GM12878 (cell line): ENCODE data around the gene FAM171A1. TPM values are rescaled to one million over a fixed set of nuclear protein-coding genes. Genes with fewer than 3 reads are reported as not detected.
A peak's percentile ranks its signal among the peaks of the same experiment; 100 is the strongest.

Experiments
- ATAC-seq: fragments of 200-7000 bp; cut with Tn5 transposase; 3 replicates; pipeline ENCODE4 v1.9.1; 2020; ENCODE audit warnings: mild to moderate bottlenecking, moderate library complexity
- BruUV-seq: library from RNA; stranded (reverse); fragments of 400-500 nt; replicated peaks from 2 replicates; lab custom pipeline; 2021; lab: Mats Ljungman, UMichigan
- CTCF ChIA-PET: fragments of 300-600 bp; sonication (Branson Sonifier 250); formaldehyde crosslinking; extraction: SDS; loops from one replicate; lab custom pipeline; 2021; ENCODE audit warnings: inconsistent platforms; lab: Yijun Ruan, JAX
- POLR2A ChIA-PET: fragments of 350-600 bp; formaldehyde crosslinking; extraction: SDS; loops from one replicate; lab custom pipeline; 2021; ENCODE audit warnings: inconsistent platforms; lab: Charles Lee
- RAD21 ChIA-PET: fragments of 300-600 bp; sonication (Branson Sonifier 250); formaldehyde crosslinking; loops from one replicate; lab custom pipeline; 2023; ENCODE audit warnings: antibody characterized with exemption; ENCODE audit not compliant: unreplicated experiment; lab: Charles Lee
- SMC1A ChIA-PET: fragments of 300-600 bp; sonication (Branson Sonifier 250); formaldehyde crosslinking; loops from one replicate; lab custom pipeline; 2023; ENCODE audit not compliant: unreplicated experiment, uncharacterized antibody; lab: Charles Lee
- DNase-seq: peaks from one replicate; pipeline ENCODE4 v3.0.0-alpha.2; 2011; ENCODE audit warnings: low read depth, low spot score
- FAIRE-seq: peaks from 3 replicates; lab custom pipeline; 2011; peaks lifted over from hg19 to GRCh38; lab: Jason Lieb, UNC
- H2AFZ ChIP-seq: 2 replicates; pipeline ENCODE4 v1.6.0; 2011; ENCODE audit warnings: low read depth, low read length, control low read depth; ENCODE audit not compliant: control insufficient read depth
- H3K27ac ChIP-seq: 2 replicates; pipeline ENCODE4 v1.5.1; 2011; ENCODE audit warnings: control low read depth; ENCODE audit not compliant: control insufficient read depth, insufficient read depth
- H3K27me3 ChIP-seq, 2 experiments: replicated peaks in 1 of 2; 2 replicates each; pipeline versions ENCODE4 v1.6.0 to v1.6.1; 2011; ENCODE audit warnings: low read length in 1 of 2; ENCODE audit not compliant: control insufficient read depth in 2 of 2, insufficient read depth in 2 of 2
- H3K36me3 ChIP-seq, 2 experiments: 2 replicates each; pipeline ENCODE4 v1.5.1; 2011; ENCODE audit warnings: low read length in 1 of 2; ENCODE audit not compliant: control insufficient read depth in 2 of 2, insufficient read depth in 2 of 2
- H3K4me1 ChIP-seq: 2 replicates; pipeline ENCODE4 v1.6.1; 2011; ENCODE audit warnings: mild to moderate bottlenecking, low read length, moderate library complexity, mixed read lengths; ENCODE audit not compliant: control insufficient read depth, insufficient read depth
- H3K4me2 ChIP-seq: 2 replicates; pipeline ENCODE4 v1.6.0; 2011; ENCODE audit warnings: control low read depth; ENCODE audit not compliant: control insufficient read depth, insufficient read depth
- H3K4me3 ChIP-seq: fragments of 200-600 bp; sonication (generic); 2 replicates; pipeline ENCODE4 v1.5.1; 2016
- H3K79me2 ChIP-seq: 2 replicates; pipeline ENCODE4 v1.6.0; 2011; ENCODE audit warnings: low read length; ENCODE audit not compliant: control insufficient read depth, insufficient read depth
- H3K9ac ChIP-seq: 2 replicates; pipeline ENCODE4 v1.8.0; 2011; ENCODE audit warnings: low read length, control low read depth, mixed read lengths; ENCODE audit not compliant: control insufficient read depth, insufficient read depth
- H3K9me3 ChIP-seq: replicated peaks from 3 replicates; pipeline ENCODE4 v1.5.1; 2011; ENCODE audit warnings: mild to moderate bottlenecking, low read length; ENCODE audit not compliant: control insufficient read depth, insufficient read depth
- H4K20me1 ChIP-seq: 2 replicates; pipeline ENCODE4 v1.6.0; 2011; ENCODE audit not compliant: control insufficient read depth, insufficient read depth
- GABPA ChIP-seq: IDR thresholded peaks from 2 replicates; pipeline ENCODE4 v1.6.1; 2014; ENCODE audit warnings: antibody characterized with exemption, low read depth, mild to moderate bottlenecking, inconsistent platforms
- GATAD2B ChIP-seq: fragments of 450-650 bp; conservative IDR thresholded peaks from 2 replicates; pipeline ENCODE4 v1.6.1; 2017; ENCODE audit warnings: low read depth, mild to moderate bottlenecking, moderate library complexity
- JUNB ChIP-seq: IDR thresholded peaks from 2 replicates; pipeline ENCODE4 v1.6.1; 2016; ENCODE audit warnings: antibody characterized with exemption, mild to moderate bottlenecking
- NBN ChIP-seq: fragments of 450-650 bp; IDR thresholded peaks from 2 replicates; pipeline ENCODE4 v1.6.1; 2016
- PKNOX1 ChIP-seq: fragments of 450-650 bp; IDR thresholded peaks from 2 replicates; pipeline ENCODE4 v1.6.1; 2016; ENCODE audit warnings: mild to moderate bottlenecking
- RUNX3 ChIP-seq: IDR thresholded peaks from 2 replicates; pipeline ENCODE4 v1.6.1; 2012; ENCODE audit warnings: low read length, inconsistent platforms
- SMAD5 ChIP-seq: IDR thresholded peaks from 2 replicates; pipeline ENCODE4 v1.6.1; 2016; ENCODE audit warnings: antibody characterized with exemption, low read depth
- SMC3 ChIP-seq: IDR thresholded peaks from 2 replicates; pipeline ENCODE4 v1.6.1; 2011; ENCODE audit warnings: low read length, improper control_type of control experiment, borderline replicate concordance
- WGBS: methylation state at CpG from one replicate; pipeline ENCODE4 v1.1.6; 2016; ENCODE audit warnings: low lambda C conversion rate; ENCODE audit not compliant: insufficient replicate concordance, insufficient coverage; ENCODE audit errors: missing lambda C conversion rate; 5-methylcytosine and 5-hydroxymethylcytosine counted together
- in situ Hi-C: fragments of 300-500 bp; cut with MboI; formaldehyde crosslinking; loops from 9 replicates; pipeline ENCODE4 v1.14.3; 2018; ENCODE audit warnings: mixed read lengths
- intact Hi-C: fragments of 100-400 bp; cut with micrococcal nuclease; formaldehyde crosslinking; loops from one replicate; pipeline ENCODE4 v1.14.2; 2022; ENCODE audit not compliant: unreplicated experiment
- polyA plus RNA-seq, 11 experiments: library from polyadenylated mRNA; depleted of rRNA in 4 of 11; unstranded in 6 of 11; stranded (reverse) in 5 of 11; fragments of >200 nt; fragmentation: Nextera tagmentation in 4 of 11; fragmentation: Illumina TruSeq in 1 of 11; extraction: Ambion mirVana in 4 of 11; extraction: Trizol in 1 of 11; gene quantifications; 1 replicate in 1 of 11; 2 replicates in 10 of 11; pipeline versions ENCODE4 v1.2.1 to v1.2.3, GENCODE V29; 2011 to 2016; ENCODE audit warnings: inconsistent platforms in 2 of 11, missing spikeins in 2 of 11, low read depth in 1 of 11
- total RNA-seq, 4 experiments: library from RNA; depleted of rRNA in 3 of 4; stranded (reverse); fragments of >200 nt in 3 of 4; fragmentation: Illumina TruSeq in 1 of 4; extraction: Trizol in 1 of 4; gene quantifications; 2 replicates each; pipeline versions ENCODE4 v1.2.1 to v1.2.3, GENCODE V29; 2013 to 2021
- TF ChIP-seq, protein P1 (sequence below), 3 experiments: IDR thresholded peaks in 2 of 3; conservative IDR thresholded peaks in 1 of 3; 2 replicates each; pipeline ENCODE4 v1.5.1; 2011; ENCODE audit warnings: low read depth in 3 of 3, low read length in 3 of 3, mild to moderate bottlenecking in 3 of 3, control low read depth in 2 of 3, moderate library complexity in 2 of 3, inconsistent platforms in 1 of 3, mixed read lengths in 1 of 3; ENCODE audit not compliant: control insufficient read depth in 2 of 3, insufficient read depth in 1 of 3; ENCODE audit errors: extremely low read depth in 1 of 3
- TF ChIP-seq, protein P2 (sequence below): IDR thresholded peaks from 2 replicates; pipeline ENCODE4 v1.6.1; 2012; ENCODE audit warnings: low read depth, low read length, improper control_type of control experiment
- TF ChIP-seq, protein P3 (sequence below): IDR thresholded peaks from 2 replicates; pipeline ENCODE4 v1.6.1; 2011; ENCODE audit warnings: low read depth, mild to moderate bottlenecking, low read length, moderate library complexity, borderline replicate concordance; ENCODE audit errors: extremely low read depth

FAM171A1 gene
- total and polyA plus RNA-seq, 10 of the 15 experiments (the other 5 are each of a cell fraction or from before 2014, with no cell fraction given) = 0.05 to 0.28 (median 0.10) TPM; not detected in 1

- TF ChIP-seq, protein P1, sequence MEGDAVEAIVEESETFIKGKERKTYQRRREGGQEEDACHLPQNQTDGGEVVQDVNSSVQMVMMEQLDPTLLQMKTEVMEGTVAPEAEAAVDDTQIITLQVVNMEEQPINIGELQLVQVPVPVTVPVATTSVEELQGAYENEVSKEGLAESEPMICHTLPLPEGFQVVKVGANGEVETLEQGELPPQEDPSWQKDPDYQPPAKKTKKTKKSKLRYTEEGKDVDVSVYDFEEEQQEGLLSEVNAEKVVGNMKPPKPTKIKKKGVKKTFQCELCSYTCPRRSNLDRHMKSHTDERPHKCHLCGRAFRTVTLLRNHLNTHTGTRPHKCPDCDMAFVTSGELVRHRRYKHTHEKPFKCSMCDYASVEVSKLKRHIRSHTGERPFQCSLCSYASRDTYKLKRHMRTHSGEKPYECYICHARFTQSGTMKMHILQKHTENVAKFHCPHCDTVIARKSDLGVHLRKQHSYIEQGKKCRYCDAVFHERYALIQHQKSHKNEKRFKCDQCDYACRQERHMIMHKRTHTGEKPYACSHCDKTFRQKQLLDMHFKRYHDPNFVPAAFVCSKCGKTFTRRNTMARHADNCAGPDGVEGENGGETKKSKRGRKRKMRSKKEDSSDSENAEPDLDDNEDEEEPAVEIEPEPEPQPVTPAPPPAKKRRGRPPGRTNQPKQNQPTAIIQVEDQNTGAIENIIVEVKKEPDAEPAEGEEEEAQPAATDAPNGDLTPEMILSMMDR (IDR thresholded peaks at IDR 0.05 in 2 of 3, conservative IDR thresholded peaks at IDR 0.05 in 1 of 3; ENCODE audit: control insufficient read depth in 2 of 3, extremely low read depth in 1 of 3, insufficient read depth in 1 of 3, low read depth in 3 of 3, low read length in 3 of 3) = peak; percentile 31 to 58 (median 48)
- TF ChIP-seq, protein P2, sequence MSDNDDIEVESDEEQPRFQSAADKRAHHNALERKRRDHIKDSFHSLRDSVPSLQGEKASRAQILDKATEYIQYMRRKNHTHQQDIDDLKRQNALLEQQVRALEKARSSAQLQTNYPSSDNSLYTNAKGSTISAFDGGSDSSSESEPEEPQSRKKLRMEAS = no peak
- TF ChIP-seq, protein P3, sequence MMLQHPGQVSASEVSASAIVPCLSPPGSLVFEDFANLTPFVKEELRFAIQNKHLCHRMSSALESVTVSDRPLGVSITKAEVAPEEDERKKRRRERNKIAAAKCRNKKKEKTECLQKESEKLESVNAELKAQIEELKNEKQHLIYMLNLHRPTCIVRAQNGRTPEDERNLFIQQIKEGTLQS = no peak
- TF ChIP-seq SMAD5 (no peak), RUNX3 (0 out of 2 replicates have a peak, but pooled peaks have one; percentile 20), GATAD2B (no peak), GABPA (no peak)
Observed at GRCh38 chr10:15245530-15245929, 125.6 kb downstream of the FAM171A1 start (continued).

GRCh38 chr10:15244635-15245197 is 126.4 kb downstream of the FAM171A1 start:
- Histone ChIP-seq H3K36me3 (no peaks in the 10 kb centered on the region), H4K20me1 (no peaks in the 10 kb centered on the region), H3K4me3 (no peak overlapping the region), H3K9ac (no peak overlapping the region), H3K27ac (no peak overlapping the region), H3K4me2 (no peak overlapping the region), H3K4me1 (no peaks in the 10 kb centered on the region), H3K79me2 (no peaks in the 10 kb centered on the region), H3K9me3 (no peaks in the 10 kb centered on the region), H3K27me3 (no peaks in the 10 kb centered on the region), H2AFZ (no peak overlapping the region)
- in situ Hi-C loops (no loop called here), intact Hi-C loops (no loop called here)
- no peak for FAIRE-seq
- ChIA-PET CTCF (no interaction called here), POLR2A (no interaction called here), SMC1A (interaction anchor here (1.5 kb wide), 1 partner anchor 14 kb away, joined by 4 read pairs; no protein-coding TSS in a partner anchor), RAD21 (no interaction called here)
- TF ChIP-seq SMC3 = no peak
- peak; percentile 44; the same call in 1 of the 2 replicates for TF ChIP-seq JUNB
- no peak for TF ChIP-seq NBN
- TF ChIP-seq PKNOX1 = peak; percentile 56; the same call in 1 of the 2 replicates
- TF ChIP-seq RUNX3 = peak; percentile 77
- peak; percentile 41; the same call in 2 of the 3 replicates for ATAC-seq
- 22% methylated on average over 12 of the region's 12 CpGs for WGBS
- BruUV-seq = no TSS peak
- DNase-seq = no peak
